ENCODE data around the gene KCNB1. TPM values are rescaled to one million over a fixed set of nuclear protein-coding genes. Genes with fewer than 3 reads are reported as not detected.

Gene KCNB1
- total and polyA plus RNA-seq, 2 of the 4 experiments (the other 2 are of a cell fraction): 0.05 TPM; not detected in 1

DNA sequence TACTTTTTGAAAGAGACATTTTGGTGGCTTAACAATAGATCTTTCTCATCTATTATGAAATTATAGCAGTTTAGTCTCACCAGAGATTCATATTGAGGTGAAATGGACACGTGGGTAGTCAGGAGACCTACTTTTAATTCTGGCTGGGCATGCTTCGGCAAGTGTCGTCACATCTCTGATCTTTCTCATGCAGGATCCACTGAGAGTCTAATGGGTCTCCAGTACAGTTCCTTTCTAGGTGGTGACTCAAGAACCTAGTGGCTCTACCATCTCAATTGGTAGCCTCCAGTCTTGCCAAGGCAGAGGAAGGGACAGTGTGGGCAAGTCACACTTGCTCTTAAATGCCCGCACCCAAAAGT lies 94.9 kb downstream of the KCNB1 start:
- no peaks in the 10 kb centered on the region for H3K79me1 ChIP-seq (ENCODE audit: low read depth in 1 of 2, low read length in 2 of 2)
- no peaks in the 10 kb centered on the region for H3K9me3 ChIP-seq (ENCODE audit: control insufficient read depth, insufficient read depth, low read length)
- no peak overlapping the region for H3K9ac ChIP-seq (ENCODE audit: low read depth, low read length)
- no peak overlapping the region for H4K91ac ChIP-seq (ENCODE audit: insufficient read depth, low read depth, low read length)
- dilution Hi-C loops (cut with HindIII; ENCODE audit: low sequenced_read_pairs, unreplicated experiment) (no loop called here), in situ Hi-C loops (cut with MboI; ENCODE audit: low sequenced_read_pairs) (no loop called here), intact Hi-C loops (cut with micrococcal nuclease) (loop anchor here (10.0 kb wide), 1 partner anchor 97 kb away; the partner anchor contains the start of gene KCNB1)
- CTCF ChIA-PET: no interaction called here
- no peaks in the 10 kb centered on the region for H3K4me1 ChIP-seq (ENCODE audit: control insufficient read depth, insufficient read depth, low read length)
- H3K36me3 ChIP-seq (ENCODE audit: control insufficient read depth, insufficient read depth, low read length): no peaks in the 10 kb centered on the region
- H3K4me3 ChIP-seq (ENCODE audit: insufficient read depth, low read depth, low read length): no peak overlapping the region
- DNase-seq (no peak), ATAC-seq (ENCODE audit: low read depth) (no peak)
- H2AFZ ChIP-seq (replicated peaks; ENCODE audit: low read length, poor library complexity): no peak overlapping the region
- no peak overlapping the region for H3K4ac ChIP-seq (ENCODE audit: low read depth, low read length)
- H4K20me1 ChIP-seq (ENCODE audit: insufficient read depth, low read length): no peaks in the 10 kb centered on the region
- H2AK5ac ChIP-seq (ENCODE audit: low read depth, low read length): no peak overlapping the region
- no peak overlapping the region for H2BK15ac ChIP-seq (ENCODE audit: low read depth, low read length)
- no peak overlapping the region for H2BK20ac ChIP-seq (ENCODE audit: low read depth, low read length)
- no peak overlapping the region for H4K8ac ChIP-seq (ENCODE audit: low read depth in 2 of 2, low read length in 2 of 2)
- no peak for TF ChIP-seq MAZ (IDR thresholded peaks at IDR 0.05; ENCODE audit: borderline replicate concordance, low read depth, low read length)
- no peak for TF ChIP-seq MAFK (IDR thresholded peaks at IDR 0.05; ENCODE audit: low read depth, low read length)
- TF ChIP-seq, protein P1, sequence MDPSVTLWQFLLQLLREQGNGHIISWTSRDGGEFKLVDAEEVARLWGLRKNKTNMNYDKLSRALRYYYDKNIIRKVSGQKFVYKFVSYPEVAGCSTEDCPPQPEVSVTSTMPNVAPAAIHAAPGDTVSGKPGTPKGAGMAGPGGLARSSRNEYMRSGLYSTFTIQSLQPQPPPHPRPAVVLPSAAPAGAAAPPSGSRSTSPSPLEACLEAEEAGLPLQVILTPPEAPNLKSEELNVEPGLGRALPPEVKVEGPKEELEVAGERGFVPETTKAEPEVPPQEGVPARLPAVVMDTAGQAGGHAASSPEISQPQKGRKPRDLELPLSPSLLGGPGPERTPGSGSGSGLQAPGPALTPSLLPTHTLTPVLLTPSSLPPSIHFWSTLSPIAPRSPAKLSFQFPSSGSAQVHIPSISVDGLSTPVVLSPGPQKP (IDR thresholded peaks at IDR 0.05; ENCODE audit: borderline replicate concordance, low read depth, low read length): no peak
- TF ChIP-seq BHLHE40 (IDR thresholded peaks at IDR 0.05; ENCODE audit: low read depth, low read length): no peak
- TF ChIP-seq, protein P2, sequence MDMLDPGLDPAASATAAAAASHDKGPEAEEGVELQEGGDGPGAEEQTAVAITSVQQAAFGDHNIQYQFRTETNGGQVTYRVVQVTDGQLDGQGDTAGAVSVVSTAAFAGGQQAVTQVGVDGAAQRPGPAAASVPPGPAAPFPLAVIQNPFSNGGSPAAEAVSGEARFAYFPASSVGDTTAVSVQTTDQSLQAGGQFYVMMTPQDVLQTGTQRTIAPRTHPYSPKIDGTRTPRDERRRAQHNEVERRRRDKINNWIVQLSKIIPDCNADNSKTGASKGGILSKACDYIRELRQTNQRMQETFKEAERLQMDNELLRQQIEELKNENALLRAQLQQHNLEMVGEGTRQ (IDR thresholded peaks at IDR 0.05; ENCODE audit: low read depth, low read length): no peak
- no peak for TF ChIP-seq POLR2A (IDR thresholded peaks at IDR 0.05; ENCODE audit: low read depth, low read length)
- TF ChIP-seq NFE2L2 (IDR thresholded peaks at IDR 0.05; ENCODE audit: low read depth, low read length): no peak
- no peak for TF ChIP-seq RFX5 (IDR thresholded peaks at IDR 0.05; ENCODE audit: low read depth, low read length)
- no peak overlapping the region for H2AK9ac ChIP-seq (replicated peaks; ENCODE audit: low read depth, low read length, poor library complexity)
- H3K18ac ChIP-seq (ENCODE audit: low read depth, low read length): no peak overlapping the region
- H3K14ac ChIP-seq (replicated peaks; ENCODE audit: low read depth, low read length): no peak overlapping the region
- H3K9me1 ChIP-seq (ENCODE audit: insufficient read depth, low read length): no peaks in the 10 kb centered on the region
- H2BK5ac ChIP-seq (ENCODE audit: low read depth, low read length, poor library complexity, severe bottlenecking): no peak overlapping the region
- H3K27ac ChIP-seq (ENCODE audit: insufficient read depth, low read length): no peak overlapping the region
- no peak overlapping the region for H3K23ac ChIP-seq (ENCODE audit: low read depth, low read length)
- H3K27me3 ChIP-seq (ENCODE audit: control insufficient read depth, insufficient read depth, low read length): peaks cover 38% of the 10 kb centered on the region
- no peak overlapping the region for H2BK120ac ChIP-seq (ENCODE audit: low read depth, low read length)
- H4K5ac ChIP-seq (ENCODE audit: low read depth, low read length): no peak overlapping the region
- no TSS peak for BruUV-seq (replicated peaks)
- no peak overlapping the region for H3K4me2 ChIP-seq (ENCODE audit: low read depth, low read length)
- POLR2A ChIA-PET (ENCODE audit: unreplicated experiment): no interaction called here
- 73% methylated on average over 3 of the region's 4 CpGs; no CpG with 5 or more reads in 1 of the 2 experiments for WGBS, 2 experiments (ENCODE audit: extremely low coverage in 2 of 2, insufficient read length in 1 of 2)
- no peak overlapping the region for H3K56ac ChIP-seq (ENCODE audit: extremely low read depth, insufficient read depth, low read length)

Data from IMR-90 (cell line).